ENCODE data around the gene PLA2G4B.

Gene PLA2G4B

GRCh38 chr15:41872166-41872747 lies 33.6 kb downstream of the PLA2G4B start:
- TF ChIP-seq YY1 (IDR thresholded peaks at IDR 0.05; ENCODE audit: insufficient read depth, insufficient read length) (no peak), SUZ12 (IDR thresholded peaks at IDR 0.05; ENCODE audit: extremely low read depth, insufficient read depth, insufficient read length) (no peak), ZNF274 (IDR thresholded peaks at IDR 0.05; ENCODE audit: low read depth, low read length) (no peak)
- Histone ChIP-seq H3K4me1 (ENCODE audit: insufficient read depth, insufficient read length) (peaks cover 8% of the 10 kb centered on the region), H3K9me3 (ENCODE audit: insufficient read depth, low read length) (no peaks in the 10 kb centered on the region), H3K9ac (ENCODE audit: insufficient read length, low read depth) (no peak overlapping the region), H3K4me3 (ENCODE audit: insufficient read length, low read depth) (no peak overlapping the region), H3K27me3 (ENCODE audit: insufficient read depth, insufficient read length) (no peaks in the 10 kb centered on the region), H3K36me3 (ENCODE audit: insufficient read depth, insufficient read length, low read length) (no peaks in the 10 kb centered on the region)
- DNase-seq (ENCODE audit: low read depth, low spot score) = no peak

DNA sequence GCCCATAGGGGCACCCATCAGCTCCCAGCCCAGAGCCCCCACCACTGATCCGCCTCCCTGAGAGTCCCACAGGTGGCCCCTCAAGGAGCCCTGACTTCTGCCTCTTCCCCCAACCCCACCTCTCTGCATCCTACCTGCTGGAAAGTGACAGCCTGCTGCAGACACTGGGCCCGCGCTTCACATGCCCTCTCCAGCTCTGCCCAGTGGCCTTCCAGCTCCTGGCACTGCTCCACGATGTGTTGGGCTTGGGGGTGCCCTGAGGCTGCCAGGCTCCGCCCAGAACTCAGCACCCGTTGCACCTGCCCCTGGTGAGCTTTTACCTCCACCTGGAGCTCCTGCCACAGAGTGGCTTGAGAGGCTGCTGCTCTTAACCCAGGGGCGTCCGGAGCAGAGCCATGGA lies 35.1 kb downstream of the PLA2G4B start:
- DNase-seq (ENCODE audit: low read depth, low spot score) = no peak
- Histone ChIP-seq H3K4me1 (ENCODE audit: insufficient read depth, insufficient read length) (peaks cover 8% of the 10 kb centered on the region), H3K36me3 (ENCODE audit: insufficient read depth, insufficient read length, low read length) (no peaks in the 10 kb centered on the region), H3K9me3 (ENCODE audit: insufficient read depth, low read length) (no peaks in the 10 kb centered on the region), H3K9ac (ENCODE audit: insufficient read length, low read depth) (no peak overlapping the region), H3K27me3 (ENCODE audit: insufficient read depth, insufficient read length) (no peaks in the 10 kb centered on the region), H3K4me3 (ENCODE audit: insufficient read length, low read depth) (no peak overlapping the region)
- TF ChIP-seq SUZ12 (IDR thresholded peaks at IDR 0.05; ENCODE audit: extremely low read depth, insufficient read depth, insufficient read length) (no peak), ZNF274 (IDR thresholded peaks at IDR 0.05; ENCODE audit: low read depth, low read length) (no peak), YY1 (IDR thresholded peaks at IDR 0.05; ENCODE audit: insufficient read depth, insufficient read length) (no peak)

- H3K9ac ChIP-seq (ENCODE audit: insufficient read length, low read depth) = no peak overlapping the region
- H3K27me3 ChIP-seq (ENCODE audit: insufficient read depth, insufficient read length) = no peaks in the 10 kb centered on the region
- no peaks in the 10 kb centered on the region for H3K36me3 ChIP-seq (ENCODE audit: insufficient read depth, insufficient read length, low read length)
- TF ChIP-seq YY1 (IDR thresholded peaks at IDR 0.05; ENCODE audit: insufficient read depth, insufficient read length) (no peak), SUZ12 (IDR thresholded peaks at IDR 0.05; ENCODE audit: extremely low read depth, insufficient read depth, insufficient read length) (no peak), ZNF274 (IDR thresholded peaks at IDR 0.05; ENCODE audit: low read depth, low read length) (no peak)
- H3K4me1 ChIP-seq (ENCODE audit: insufficient read depth, insufficient read length) = peaks cover 8% of the 10 kb centered on the region
- no peak for DNase-seq (ENCODE audit: low read depth, low spot score)
- no peaks in the 10 kb centered on the region for H3K9me3 ChIP-seq (ENCODE audit: insufficient read depth, low read length)
- no peak overlapping the region for H3K4me3 ChIP-seq (ENCODE audit: insufficient read length, low read depth)
These were observed 36.1 kb downstream of the PLA2G4B start for GRCh38 chr15:41874736-41875135.

DNA sequence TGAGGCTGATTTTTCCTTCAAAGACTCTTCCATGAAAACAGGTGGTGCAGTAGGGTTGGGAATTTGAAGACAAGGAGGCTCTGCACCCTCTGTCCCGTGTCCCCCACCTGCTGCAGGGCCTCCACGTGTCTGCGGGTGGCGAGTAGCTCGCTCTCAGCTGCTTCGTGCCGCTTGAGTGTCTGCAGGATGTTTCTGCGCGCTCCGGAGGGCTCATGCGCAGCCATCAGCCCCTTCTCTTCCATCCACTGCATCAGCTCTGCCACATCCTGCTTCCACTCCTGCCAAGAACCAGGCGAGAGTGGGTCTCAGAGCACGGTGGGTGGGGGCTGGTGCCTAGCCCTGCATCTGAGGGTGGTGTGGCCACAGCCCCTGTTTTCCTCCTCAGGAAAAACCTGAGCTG lies 37.4 kb downstream of the PLA2G4B start:
- H3K27me3 ChIP-seq (ENCODE audit: insufficient read depth, insufficient read length) = no peaks in the 10 kb centered on the region

GRCh38 chr15:41876689-41877088 lies 38.0 kb downstream of the PLA2G4B start:
- no peak for DNase-seq (ENCODE audit: low read depth, low spot score)
- H3K4me3 ChIP-seq (ENCODE audit: insufficient read length, low read depth) = no peak overlapping the region
- TF ChIP-seq SUZ12 (IDR thresholded peaks at IDR 0.05; ENCODE audit: extremely low read depth, insufficient read depth, insufficient read length) (no peak), YY1 (IDR thresholded peaks at IDR 0.05; ENCODE audit: insufficient read depth, insufficient read length) (no peak), ZNF274 (IDR thresholded peaks at IDR 0.05; ENCODE audit: low read depth, low read length) (no peak)
- no peaks in the 10 kb centered on the region for H3K9me3 ChIP-seq (ENCODE audit: insufficient read depth, low read length)
- no peak overlapping the region for H3K9ac ChIP-seq (ENCODE audit: insufficient read length, low read depth)
- H3K27me3 ChIP-seq (ENCODE audit: insufficient read depth, insufficient read length) = no peaks in the 10 kb centered on the region
- H3K4me1 ChIP-seq (ENCODE audit: insufficient read depth, insufficient read length) = peaks cover 4% of the 10 kb centered on the region
- no peaks in the 10 kb centered on the region for H3K36me3 ChIP-seq (ENCODE audit: insufficient read depth, insufficient read length, low read length)

More for the DNA sequence above, 37.4 kb downstream of the PLA2G4B start:
- no peak overlapping the region for H3K9ac ChIP-seq (ENCODE audit: insufficient read length, low read depth)
- no peak overlapping the region for H3K4me3 ChIP-seq (ENCODE audit: insufficient read length, low read depth)
- H3K9me3 ChIP-seq (ENCODE audit: insufficient read depth, low read length) = no peaks in the 10 kb centered on the region
- H3K36me3 ChIP-seq (ENCODE audit: insufficient read depth, insufficient read length, low read length) = no peaks in the 10 kb centered on the region
- H3K4me1 ChIP-seq (ENCODE audit: insufficient read depth, insufficient read length) = peaks cover 7% of the 10 kb centered on the region
- DNase-seq (ENCODE audit: low read depth, low spot score) = no peak
- TF ChIP-seq ZNF274 (IDR thresholded peaks at IDR 0.05; ENCODE audit: low read depth, low read length) = no peak
- no peak for TF ChIP-seq SUZ12 (IDR thresholded peaks at IDR 0.05; ENCODE audit: extremely low read depth, insufficient read depth, insufficient read length)
- no peak for TF ChIP-seq YY1 (IDR thresholded peaks at IDR 0.05; ENCODE audit: insufficient read depth, insufficient read length)

DNA sequence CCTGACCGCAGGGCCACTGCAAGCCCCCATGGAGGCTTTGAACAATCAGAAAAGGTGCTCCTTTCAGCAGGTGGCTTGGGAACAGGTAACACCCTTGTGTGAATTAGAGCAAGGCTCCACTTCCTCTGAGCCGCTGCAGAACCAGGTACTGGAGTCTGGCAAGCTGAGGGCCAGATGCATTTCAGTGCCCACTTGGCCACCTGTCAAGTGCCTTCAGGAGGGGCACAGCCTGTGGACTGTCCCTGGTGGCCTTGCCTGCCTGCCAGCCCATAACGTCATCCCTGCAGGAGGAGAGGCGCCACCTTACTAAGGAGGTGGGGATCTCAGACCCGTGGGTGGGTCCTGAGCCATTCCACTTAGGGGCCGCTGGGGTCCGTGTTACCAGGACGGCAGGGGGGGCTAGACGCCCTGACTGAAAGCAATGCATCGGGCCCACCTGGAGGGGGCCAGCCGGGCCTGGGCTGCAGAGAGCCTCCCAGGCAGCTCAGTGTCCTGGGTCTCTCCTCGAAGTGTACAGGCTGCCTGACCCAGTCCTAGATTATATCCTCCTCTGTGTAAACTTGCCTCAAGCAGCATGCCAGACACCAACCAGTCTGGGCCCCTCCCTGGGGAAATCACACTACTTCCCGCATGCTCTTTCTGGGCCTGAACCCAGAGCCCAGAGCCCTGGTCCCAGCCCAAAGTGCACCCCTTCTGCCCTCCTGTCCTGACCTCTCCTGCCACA lies 39.1 kb downstream of the PLA2G4B start:
- Histone ChIP-seq H3K9me3 (ENCODE audit: insufficient read depth, low read length) (no peaks in the 10 kb centered on the region), H3K36me3 (ENCODE audit: insufficient read depth, insufficient read length, low read length) (no peaks in the 10 kb centered on the region), H3K4me1 (ENCODE audit: insufficient read depth, insufficient read length) (peaks cover 4% of the 10 kb centered on the region), H3K4me3 (ENCODE audit: insufficient read length, low read depth) (no peak overlapping the region), H3K27me3 (ENCODE audit: insufficient read depth, insufficient read length) (no peaks in the 10 kb centered on the region), H3K9ac (ENCODE audit: insufficient read length, low read depth) (no peak overlapping the region)
- no peak for DNase-seq (ENCODE audit: low read depth, low spot score)
- TF ChIP-seq ZNF274 (IDR thresholded peaks at IDR 0.05; ENCODE audit: low read depth, low read length) = no peak
- TF ChIP-seq SUZ12 (IDR thresholded peaks at IDR 0.05; ENCODE audit: extremely low read depth, insufficient read depth, insufficient read length) = no peak
- TF ChIP-seq YY1 (IDR thresholded peaks at IDR 0.05; ENCODE audit: insufficient read depth, insufficient read length) = no peak

DNA sequence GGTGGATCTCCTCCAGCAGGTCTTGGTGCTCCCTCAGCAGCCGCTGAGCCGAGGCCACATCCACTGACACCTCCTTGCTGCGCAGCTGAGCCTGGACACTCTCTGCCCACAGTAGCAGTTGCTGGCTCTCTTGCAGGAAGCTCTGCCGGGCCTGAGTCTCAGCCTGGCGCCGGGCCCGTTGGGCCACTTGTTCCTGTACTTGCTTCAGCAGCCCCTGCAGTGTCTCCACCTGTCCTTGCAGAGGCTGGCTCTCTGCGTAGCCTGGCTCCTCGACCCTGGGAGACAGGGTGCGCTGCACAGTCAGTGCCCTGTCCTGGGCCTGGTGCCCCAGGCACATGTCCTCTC lies 39.7 kb downstream of the PLA2G4B start:
- no peak for TF ChIP-seq ZNF274 (IDR thresholded peaks at IDR 0.05; ENCODE audit: low read depth, low read length)
- no peak for TF ChIP-seq YY1 (IDR thresholded peaks at IDR 0.05; ENCODE audit: insufficient read depth, insufficient read length)
- no peak for TF ChIP-seq SUZ12 (IDR thresholded peaks at IDR 0.05; ENCODE audit: extremely low read depth, insufficient read depth, insufficient read length)
- Histone ChIP-seq H3K9me3 (ENCODE audit: insufficient read depth, low read length) (no peaks in the 10 kb centered on the region), H3K9ac (ENCODE audit: insufficient read length, low read depth) (no peak overlapping the region), H3K4me3 (ENCODE audit: insufficient read length, low read depth) (no peak overlapping the region), H3K36me3 (ENCODE audit: insufficient read depth, insufficient read length, low read length) (no peaks in the 10 kb centered on the region), H3K27me3 (ENCODE audit: insufficient read depth, insufficient read length) (no peaks in the 10 kb centered on the region), H3K4me1 (ENCODE audit: insufficient read depth, insufficient read length) (peaks cover 4% of the 10 kb centered on the region)
- DNase-seq (ENCODE audit: low read depth, low spot score) = no peak
